COLO668 (cell line): ENCODE measurements around the gene PRKAG2.
"Not testable (repeated sequence)": the region's sequence is repeated elsewhere in the genome, so short reads cannot be mapped to it uniquely, and the experiment has no call there.

Experiments
- DNase-seq: peaks from one replicate; lab custom pipeline; 2025; ENCODE audit not compliant: unreplicated experiment; lab: John Stamatoyannopoulos, UW

Gene PRKAG2

GRCh38 chr7:151754688-151755130, 122.2 kb downstream of the PRKAG2 start:
- no peak for DNase-seq

- peak; percentile 62 for DNase-seq
These were observed 122.7 kb downstream of the PRKAG2 start for GRCh38 chr7:151754142-151754590.

- DNase-seq, result no peak
These were observed 123.9 kb downstream of the PRKAG2 start for GRCh38 chr7:151752816-151753595.

DNA sequence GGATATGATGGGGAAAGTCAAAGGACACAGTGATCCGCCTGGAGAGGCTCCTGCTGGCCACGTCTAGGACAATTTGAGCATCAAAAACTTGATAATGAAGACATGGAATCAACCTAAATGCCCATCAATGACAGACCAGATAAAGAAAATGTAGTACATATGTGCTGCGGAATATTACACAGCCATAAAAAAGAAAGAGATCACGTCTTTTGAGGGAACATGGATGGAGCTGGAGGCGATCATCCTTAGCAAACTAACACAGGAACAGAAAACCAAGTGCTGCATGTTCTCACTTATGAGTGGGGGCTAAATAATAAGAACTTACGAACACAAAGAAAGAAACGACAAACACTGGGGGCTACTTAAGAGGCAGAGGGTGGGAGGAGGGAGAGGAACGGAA, 124.9 kb downstream of the PRKAG2 start:
- no peak for DNase-seq

GRCh38 chr7:151748733-151749132, 128.2 kb downstream of the PRKAG2 start:
- no peak for DNase-seq

DNA sequence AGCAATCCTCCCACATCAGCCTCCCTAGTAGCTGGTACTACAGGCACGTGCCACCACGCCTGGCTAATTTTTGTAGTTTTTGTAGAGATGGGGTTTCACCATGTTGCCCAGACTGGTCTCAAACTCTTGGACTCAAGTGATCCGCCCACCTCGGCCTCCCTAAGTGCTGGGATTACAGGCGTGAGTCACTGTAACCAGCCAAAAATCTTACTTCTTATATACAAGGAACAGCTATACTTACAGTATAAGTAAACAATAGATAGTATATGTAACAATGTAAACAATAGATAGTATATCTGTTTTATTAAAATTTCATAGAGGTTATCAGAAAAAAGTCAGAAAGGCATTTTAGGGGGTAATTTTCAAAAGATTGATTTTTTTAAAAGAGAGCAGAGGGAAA, 128.9 kb downstream of the PRKAG2 start:
- DNase-seq, result not testable (repeated sequence)

GRCh38 chr7:151745706-151746105, 131.2 kb downstream of the PRKAG2 start:
- no peak for DNase-seq

GRCh38 chr7:151744656-151745638, 132.0 kb downstream of the PRKAG2 start:
- peak; percentile 69 for DNase-seq

- no peak for DNase-seq
These were observed 132.8 kb downstream of the PRKAG2 start for GRCh38 chr7:151744051-151744580.

DNA sequence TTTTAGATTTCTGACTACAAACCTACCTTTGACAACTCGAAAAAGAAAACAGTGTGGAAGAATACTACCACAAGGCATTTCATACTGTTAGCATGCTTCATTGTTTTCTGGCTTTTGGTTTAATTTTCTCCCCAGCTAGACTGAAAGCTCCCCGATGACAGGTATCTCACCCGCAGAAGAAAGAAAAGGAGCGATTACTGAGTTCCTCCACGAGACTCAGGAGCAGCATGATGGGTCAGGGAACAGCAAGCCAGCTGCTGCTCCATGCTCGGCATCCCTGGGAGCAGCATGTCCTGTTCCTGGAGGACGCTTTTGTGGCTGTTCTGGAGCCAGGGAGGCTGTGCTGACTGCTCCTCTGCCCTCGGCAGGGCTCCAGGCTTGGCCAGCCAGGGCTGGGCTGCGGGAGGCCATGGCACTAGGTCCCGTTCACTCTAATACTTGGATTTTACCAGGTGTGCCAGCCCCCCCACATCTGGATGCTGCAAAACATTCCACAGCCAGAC, 133.4 kb downstream of the PRKAG2 start:
- DNase-seq, result no peak

GRCh38 chr7:151742713-151743480, 134.0 kb downstream of the PRKAG2 start:
- no peak for DNase-seq

DNA sequence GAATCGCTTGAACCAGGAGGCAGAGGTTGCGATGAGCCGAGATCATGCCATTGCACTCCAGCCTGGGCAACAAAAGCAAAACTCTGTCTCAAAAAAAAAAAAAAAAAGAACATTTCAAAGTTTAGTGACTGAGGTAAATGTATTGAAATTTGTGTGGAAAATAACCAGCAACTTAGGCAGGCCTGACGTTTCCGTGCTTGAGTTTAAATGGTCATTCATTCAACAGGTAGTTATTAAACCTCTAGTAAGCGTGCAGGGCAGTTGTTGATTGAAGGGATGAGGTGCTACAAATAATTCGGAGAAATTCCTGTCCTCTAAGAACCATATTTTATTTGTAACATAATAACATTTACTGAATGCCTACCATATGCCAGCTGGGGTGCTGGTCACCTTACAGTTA, 135.3 kb downstream of the PRKAG2 start:
- no peak for DNase-seq

DNA sequence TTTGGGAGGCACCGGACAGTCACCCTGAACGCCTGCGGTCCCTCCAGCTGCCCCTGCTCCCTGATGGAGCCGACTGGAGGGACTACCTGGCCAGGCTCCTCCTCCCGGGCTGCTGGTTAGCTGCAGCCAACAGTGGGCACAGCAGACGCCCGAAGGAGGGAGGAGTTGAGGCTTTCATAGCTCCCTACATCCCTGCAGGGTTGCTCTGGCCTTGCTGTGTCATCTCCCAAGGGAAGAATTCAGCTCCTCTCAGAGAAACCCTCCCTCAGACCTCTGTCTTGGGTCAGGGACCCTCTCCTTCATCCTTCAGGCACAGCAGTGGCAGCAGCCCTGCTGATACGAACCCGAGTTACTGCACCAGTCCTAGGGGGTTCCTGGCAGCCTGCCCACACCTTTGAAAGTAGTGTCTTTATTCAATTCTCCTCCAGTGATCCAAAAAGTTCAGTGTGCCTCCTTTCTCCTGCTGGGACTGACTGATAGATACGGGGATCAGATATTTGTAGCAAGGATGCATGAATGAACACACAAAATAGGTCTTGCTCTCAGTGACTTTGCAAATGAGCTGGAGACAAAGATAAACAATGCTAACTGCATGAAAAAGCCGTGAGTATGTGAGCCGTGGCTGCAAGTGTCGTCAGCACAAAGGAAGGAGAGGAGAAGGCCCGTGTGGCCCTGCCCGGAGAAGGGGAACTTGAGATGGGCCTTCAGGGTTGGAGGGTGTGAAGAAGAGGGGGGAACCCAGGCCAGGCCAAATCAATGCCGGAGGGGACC, 136.6 kb downstream of the PRKAG2 start:
- no peak for DNase-seq

GRCh38 chr7:151738925-151739324, 138.0 kb downstream of the PRKAG2 start:
- DNase-seq, result no peak

GRCh38 chr7:151736403-151736909, 140.5 kb downstream of the PRKAG2 start:
- DNase-seq, result peak; percentile 73

DNA sequence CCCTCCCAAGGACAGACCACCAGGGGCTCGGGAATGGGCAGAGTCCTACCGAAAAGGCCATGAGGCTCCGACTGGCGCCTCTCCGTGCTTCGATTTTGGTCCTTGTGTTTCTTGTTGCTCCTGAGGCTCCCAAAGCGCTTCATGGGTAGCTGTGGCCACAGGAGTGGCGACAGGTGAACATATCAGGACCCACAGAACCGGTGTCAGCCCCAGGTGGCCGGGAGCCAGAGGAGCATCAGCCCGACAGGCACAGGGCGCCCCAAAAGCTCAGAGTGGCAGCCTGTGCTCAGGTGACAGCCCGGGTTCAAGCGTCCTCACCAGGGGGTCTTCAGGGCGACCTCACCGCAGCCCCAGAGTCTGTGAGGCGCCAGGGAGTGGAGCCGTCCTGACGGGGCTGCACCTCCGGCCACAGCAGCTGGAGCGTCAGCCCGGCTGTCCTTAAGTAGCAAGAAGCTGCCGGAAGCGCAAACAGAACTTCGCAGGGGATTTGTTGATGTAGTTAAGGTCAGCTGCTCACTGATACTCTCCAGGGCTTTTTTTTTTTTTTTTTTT, 141.0 kb downstream of the PRKAG2 start:
- DNase-seq, result peak; percentile 62

- DNase-seq, result no peak
These were observed 141.6 kb downstream of the PRKAG2 start for GRCh38 chr7:151735186-151735850.

DNA sequence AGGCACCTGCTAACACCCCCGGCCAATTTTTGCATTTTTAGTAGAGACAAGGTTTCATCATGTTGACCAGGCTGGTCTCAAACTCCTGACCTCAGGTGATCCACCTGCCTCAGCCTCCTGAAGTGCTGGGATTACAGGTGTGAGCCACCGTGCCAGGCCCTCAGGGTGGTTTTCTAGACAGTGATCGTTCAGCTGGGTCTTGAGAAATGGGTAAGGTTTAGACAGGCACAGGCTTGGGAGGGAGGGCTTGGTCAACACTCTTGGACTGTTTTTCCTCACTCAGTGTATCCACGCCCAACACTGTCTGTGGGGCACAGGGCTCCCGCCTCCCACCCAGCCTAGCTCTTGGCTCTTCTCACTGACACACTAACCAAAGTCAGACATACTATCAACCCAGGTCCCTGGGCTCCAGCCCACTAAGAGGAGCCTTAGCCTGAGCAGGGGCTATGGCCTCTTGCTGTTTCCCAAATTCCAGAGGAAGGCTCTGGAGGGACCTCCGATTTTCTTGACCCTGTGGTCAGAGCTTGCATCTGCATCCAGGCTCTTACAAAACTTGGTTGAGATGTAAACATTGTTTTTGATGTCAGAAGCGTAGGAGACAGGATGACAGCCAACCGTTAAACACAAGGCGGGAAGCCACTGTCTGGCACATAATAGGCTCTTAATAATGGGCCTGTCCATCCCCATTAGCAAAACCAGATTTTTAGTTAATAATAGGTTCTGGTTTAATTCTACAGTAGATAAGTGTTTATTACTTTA, 143.9 kb downstream of the PRKAG2 start:
- DNase-seq, result no peak
